Prostate gland (tissue), 2 donors: Measurements from ENCODE around the gene ZNF593OS.

Source experiments
- POLR2A ChIP-seq: fragments of 450-650 bp; IDR thresholded peaks from one replicate; pipeline ENCODE4 v1.6.1; 2016; ENCODE audit warnings: antibody characterized with exemption, mild to moderate bottlenecking
- POLR2AphosphoS5 ChIP-seq: sonication (generic); formaldehyde crosslinking; IDR thresholded peaks from one replicate; pipeline ENCODE4 v1.6.1; 2017; ENCODE audit warnings: antibody characterized with exemption
- TF ChIP-seq, protein P1 (sequence below), 4 experiments: fragments of 200-600 bp in 2 of 4; fragments of 450-650 bp in 2 of 4; sonication (generic) in 2 of 4; IDR thresholded peaks; 1 replicate in 3 of 4; 2 replicates in 1 of 4; pipeline ENCODE4 v1.5.1; 2016 to 2019; ENCODE audit warnings: antibody characterized with exemption in 4 of 4, mild to moderate bottlenecking in 2 of 4, moderate library complexity in 2 of 4

DNA sequence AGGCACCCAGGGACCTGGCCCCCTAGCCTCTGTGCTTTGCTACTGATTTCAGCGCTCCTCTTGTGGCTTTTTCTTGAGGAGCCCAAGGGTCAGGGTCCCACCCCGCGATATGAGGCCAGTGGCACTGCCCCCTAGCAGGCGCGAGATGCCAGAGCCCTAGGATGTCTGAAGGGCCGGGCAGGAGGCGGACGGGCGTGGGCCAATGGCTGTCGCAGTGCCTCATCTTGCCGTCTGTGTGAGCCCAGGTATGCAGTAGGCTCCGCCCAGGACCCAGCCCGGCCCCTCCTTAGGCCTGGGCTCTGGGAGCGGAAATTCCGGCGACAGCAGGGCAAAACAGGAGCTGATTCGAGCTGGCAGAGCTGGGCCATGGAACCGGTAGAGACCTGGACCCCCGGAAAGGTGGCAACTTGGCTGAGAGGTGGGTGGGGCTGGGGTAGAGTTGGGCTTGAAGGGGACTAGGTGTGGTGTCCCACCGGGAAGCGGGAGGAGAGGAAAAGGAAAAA, 5.6 kb upstream of the ZNF593OS start, which contains the start of gene CNKSR1:
- TF ChIP-seq, protein P1, sequence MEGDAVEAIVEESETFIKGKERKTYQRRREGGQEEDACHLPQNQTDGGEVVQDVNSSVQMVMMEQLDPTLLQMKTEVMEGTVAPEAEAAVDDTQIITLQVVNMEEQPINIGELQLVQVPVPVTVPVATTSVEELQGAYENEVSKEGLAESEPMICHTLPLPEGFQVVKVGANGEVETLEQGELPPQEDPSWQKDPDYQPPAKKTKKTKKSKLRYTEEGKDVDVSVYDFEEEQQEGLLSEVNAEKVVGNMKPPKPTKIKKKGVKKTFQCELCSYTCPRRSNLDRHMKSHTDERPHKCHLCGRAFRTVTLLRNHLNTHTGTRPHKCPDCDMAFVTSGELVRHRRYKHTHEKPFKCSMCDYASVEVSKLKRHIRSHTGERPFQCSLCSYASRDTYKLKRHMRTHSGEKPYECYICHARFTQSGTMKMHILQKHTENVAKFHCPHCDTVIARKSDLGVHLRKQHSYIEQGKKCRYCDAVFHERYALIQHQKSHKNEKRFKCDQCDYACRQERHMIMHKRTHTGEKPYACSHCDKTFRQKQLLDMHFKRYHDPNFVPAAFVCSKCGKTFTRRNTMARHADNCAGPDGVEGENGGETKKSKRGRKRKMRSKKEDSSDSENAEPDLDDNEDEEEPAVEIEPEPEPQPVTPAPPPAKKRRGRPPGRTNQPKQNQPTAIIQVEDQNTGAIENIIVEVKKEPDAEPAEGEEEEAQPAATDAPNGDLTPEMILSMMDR (IDR thresholded peaks at IDR 0.05) = peak in 1 of 4 experiments; percentile 38
- TF ChIP-seq POLR2A = peak; percentile 44
- peak; percentile 68 for TF ChIP-seq POLR2AphosphoS5
